GM18519 (cell line): ENCODE measurements around the gene ARIH1.
"Not testable (repeated sequence)": the region's sequence is repeated elsewhere in the genome, so short reads cannot be mapped to it uniquely, and the experiment has no call there.

Experiments used
- ATAC-seq: cut with Tn5 transposase; IDR thresholded peaks from one replicate; pipeline ENCODE4 v1.9.1; 2021; ENCODE audit warnings: mild to moderate bottlenecking, moderate library complexity; ENCODE audit not compliant: unreplicated experiment, low FRiP score

ARIH1 gene

GRCh38 chr15:72592676-72593075 is 118.5 kb downstream of the ARIH1 start:
- no peak for ATAC-seq

- no peak for ATAC-seq
Measured at GRCh38 chr15:72593838-72594237, 119.7 kb downstream of the ARIH1 start.

- ATAC-seq: no peak
Measured at GRCh38 chr15:72599855-72600464, 125.8 kb downstream of the ARIH1 start.

GRCh38 chr15:72604794-72605193 is 130.7 kb downstream of the ARIH1 start:
- ATAC-seq: no peak

- not testable (repeated sequence) for ATAC-seq
Measured at GRCh38 chr15:72608084-72608483, 134.0 kb downstream of the ARIH1 start.

GRCh38 chr15:72609862-72610261 is 135.7 kb downstream of the ARIH1 start:
- no peak for ATAC-seq

GRCh38 chr15:72612324-72612723 is 138.2 kb downstream of the ARIH1 start:
- ATAC-seq: not testable (repeated sequence)

- ATAC-seq: no peak
Measured at GRCh38 chr15:72614810-72615532, 140.8 kb downstream of the ARIH1 start.

GRCh38 chr15:72615533-72616233 is 141.6 kb downstream of the ARIH1 start:
- not testable (repeated sequence) for ATAC-seq

GRCh38 chr15:72616491-72617210 is 142.5 kb downstream of the ARIH1 start:
- no peak for ATAC-seq

- ATAC-seq: not testable (repeated sequence)
Measured at GRCh38 chr15:72623854-72624253, 149.7 kb downstream of the ARIH1 start.

- ATAC-seq: not testable (repeated sequence)
Measured at GRCh38 chr15:72626153-72626552, 152.0 kb downstream of the ARIH1 start.

- not testable (repeated sequence) for ATAC-seq
Measured at GRCh38 chr15:72628249-72629067, 154.3 kb downstream of the ARIH1 start.

GRCh38 chr15:72629068-72629570 is 155.0 kb downstream of the ARIH1 start:
- not testable (repeated sequence) for ATAC-seq

- ATAC-seq: not testable (repeated sequence)
Measured at GRCh38 chr15:72636519-72637282, 162.6 kb downstream of the ARIH1 start.

- not testable (repeated sequence) for ATAC-seq
Measured at GRCh38 chr15:72639759-72640483, 165.8 kb downstream of the ARIH1 start.

GRCh38 chr15:72642271-72642670 is 168.1 kb downstream of the ARIH1 start:
- not testable (repeated sequence) for ATAC-seq

GRCh38 chr15:72648631-72649253 is 174.6 kb downstream of the ARIH1 start:
- not testable (repeated sequence) for ATAC-seq
